ENCODE data around the gene WDR87.

WDR87 gene

GRCh38 chr19:37938353-37938752 lies 32.0 kb upstream of the WDR87 start:
- no peak for TF ChIP-seq CTCF (IDR thresholded peaks at IDR 0.05; ENCODE audit: insufficient read depth, missing control alignments)
- no peak for FAIRE-seq

DNA sequence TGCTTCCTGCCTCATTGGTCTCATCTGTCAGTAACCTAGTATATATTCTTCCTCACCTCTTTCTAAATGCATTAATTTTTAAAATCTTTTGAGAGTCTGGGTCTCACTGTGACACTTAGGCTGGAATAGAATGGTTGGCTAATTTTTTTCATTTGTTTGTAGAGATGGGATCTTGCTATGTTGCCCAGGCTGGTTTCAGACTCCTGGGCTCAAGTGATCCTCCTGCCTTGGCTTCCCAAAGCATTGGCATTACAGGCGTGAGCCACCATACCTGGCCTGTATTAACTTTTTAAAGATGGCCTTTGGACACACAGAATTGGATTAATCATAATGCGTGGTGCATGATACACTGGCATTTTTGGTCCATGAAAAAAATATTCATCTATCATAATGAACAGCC lies 30.5 kb upstream of the WDR87 start:
- no peak for FAIRE-seq
- DNase-seq (ENCODE audit: insufficient read length, low spot score), result no peak
- TF ChIP-seq CTCF (IDR thresholded peaks at IDR 0.05; ENCODE audit: insufficient read depth, missing control alignments), result no peak

More at GRCh38 chr19:37938353-37938752, 32.0 kb upstream of the WDR87 start:
- DNase-seq (ENCODE audit: insufficient read length, low spot score), result no peak

DNA sequence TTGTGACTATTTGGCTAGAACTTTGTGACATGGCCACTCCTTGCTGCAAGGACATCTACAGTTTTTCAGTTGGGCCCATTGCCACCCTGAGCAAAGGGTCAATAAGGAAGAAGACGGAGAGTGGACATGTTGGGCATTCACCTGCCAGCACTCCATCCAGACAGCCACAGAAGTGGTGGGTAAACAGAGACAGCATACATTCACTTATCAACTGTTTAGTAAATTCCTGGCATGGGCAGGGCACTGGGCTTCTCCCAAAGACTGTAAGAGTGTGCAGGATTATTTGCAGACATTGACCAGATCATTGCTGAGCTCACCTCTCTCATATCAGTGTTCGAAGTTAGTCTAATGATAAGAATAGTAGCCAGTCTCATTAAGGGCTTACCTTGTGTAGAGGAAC lies 29.8 kb upstream of the WDR87 start:
- FAIRE-seq, result no peak
- no peak for TF ChIP-seq CTCF (IDR thresholded peaks at IDR 0.05; ENCODE audit: insufficient read depth, missing control alignments)
- no peak for DNase-seq (ENCODE audit: insufficient read length, low spot score)

DNA sequence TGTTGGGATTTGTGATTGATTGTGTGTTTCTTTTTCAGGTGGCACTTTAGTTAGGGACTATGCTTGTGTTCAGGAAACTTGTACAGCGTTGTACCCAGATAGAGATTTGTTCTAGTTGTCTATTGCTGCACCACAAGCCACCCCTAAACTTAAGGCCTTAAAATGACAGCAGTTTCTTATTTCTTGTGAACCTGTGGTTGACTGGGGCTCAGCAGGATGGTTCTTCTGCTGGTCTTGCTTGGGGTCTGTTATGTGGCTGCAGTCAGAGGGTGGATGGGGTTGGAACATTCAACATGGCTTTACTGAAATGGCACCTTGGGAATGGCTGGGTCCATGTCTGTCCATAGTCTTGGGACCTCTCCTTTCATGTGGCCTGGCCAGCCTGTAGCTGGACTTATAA lies 28.9 kb upstream of the WDR87 start:
- FAIRE-seq, result no peak
- TF ChIP-seq CTCF (IDR thresholded peaks at IDR 0.05; ENCODE audit: insufficient read depth, missing control alignments), result no peak

DNA sequence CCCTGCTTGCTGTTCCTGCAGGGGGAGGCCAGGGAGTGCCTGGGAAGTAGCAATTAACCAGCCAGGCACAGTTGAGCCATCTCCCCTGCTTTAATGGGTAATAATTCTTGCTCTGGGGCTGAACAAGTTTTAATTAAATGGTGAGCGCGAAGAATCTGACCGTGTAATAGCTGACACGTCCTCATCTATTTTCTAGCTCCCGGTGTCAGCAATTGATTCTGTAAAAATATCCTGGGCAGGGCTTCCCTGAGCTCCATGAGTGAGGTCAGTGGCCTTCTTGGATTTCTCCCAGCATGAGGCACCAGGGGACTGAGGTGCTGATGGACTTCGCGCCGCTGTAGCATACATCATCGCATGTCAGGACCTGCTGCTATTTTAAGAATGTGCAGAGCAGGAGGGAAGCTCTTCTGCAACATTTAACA lies 27.6 kb upstream of the WDR87 start:
- FAIRE-seq, result no peak
- no peak for TF ChIP-seq CTCF (IDR thresholded peaks at IDR 0.05; ENCODE audit: insufficient read depth, missing control alignments)
- DNase-seq (ENCODE audit: insufficient read length, low spot score), result no peak

More for the DNA sequence above, 28.9 kb upstream of the WDR87 start:
- DNase-seq (ENCODE audit: insufficient read length, low spot score), result no peak

DNA sequence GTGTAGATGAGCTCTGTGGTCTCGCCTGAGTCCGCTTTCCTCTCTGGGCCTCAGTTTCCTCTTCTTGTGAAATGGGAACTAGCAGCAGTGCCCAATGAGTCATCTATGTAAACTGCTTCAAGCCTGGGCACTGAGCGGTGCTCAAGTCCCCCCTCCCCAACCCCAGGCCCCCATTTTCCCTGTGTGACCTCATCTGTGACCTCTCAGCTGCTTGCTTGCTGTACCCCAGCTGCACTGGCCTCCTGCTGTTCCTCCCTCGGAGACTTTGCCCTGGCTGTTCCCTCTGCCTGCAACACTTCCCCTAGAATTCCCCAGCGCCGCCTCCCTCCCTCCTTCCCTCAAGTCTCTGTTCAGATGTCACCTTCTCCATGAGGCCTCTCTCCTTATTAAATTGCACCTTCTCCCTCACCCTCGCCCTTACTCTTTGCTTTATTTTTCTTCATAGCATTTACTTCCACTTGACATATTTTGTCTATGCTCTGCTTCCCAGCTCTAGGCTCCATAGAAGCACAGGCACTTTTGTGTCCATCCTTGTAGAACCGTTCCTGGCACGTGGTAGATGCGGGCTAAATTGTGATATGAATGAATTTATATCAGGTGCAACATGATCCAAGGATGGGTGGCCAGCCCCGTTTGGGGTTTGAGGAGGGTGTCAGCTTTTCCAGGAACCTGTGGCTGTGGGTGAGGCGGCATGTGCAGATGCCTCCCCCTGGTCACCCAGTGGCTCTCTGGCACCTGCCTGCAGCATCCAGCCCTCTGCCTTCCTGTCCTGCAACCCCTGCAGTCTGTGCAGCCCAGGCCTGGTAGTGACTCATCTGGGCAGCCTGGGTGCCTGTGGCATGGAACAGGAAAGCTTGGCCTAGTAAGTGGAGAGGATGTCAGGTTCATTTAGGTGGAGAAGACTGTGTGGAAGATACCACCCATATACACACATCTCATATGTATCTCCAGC lies 26.9 kb upstream of the WDR87 start:
- FAIRE-seq (no peak), DNase-seq (ENCODE audit: insufficient read length, low spot score) (no peak)
- no peak for TF ChIP-seq CTCF (IDR thresholded peaks at IDR 0.05; ENCODE audit: insufficient read depth, missing control alignments)
